ENCODE results near the gene MAP1LC3B.

DNA sequence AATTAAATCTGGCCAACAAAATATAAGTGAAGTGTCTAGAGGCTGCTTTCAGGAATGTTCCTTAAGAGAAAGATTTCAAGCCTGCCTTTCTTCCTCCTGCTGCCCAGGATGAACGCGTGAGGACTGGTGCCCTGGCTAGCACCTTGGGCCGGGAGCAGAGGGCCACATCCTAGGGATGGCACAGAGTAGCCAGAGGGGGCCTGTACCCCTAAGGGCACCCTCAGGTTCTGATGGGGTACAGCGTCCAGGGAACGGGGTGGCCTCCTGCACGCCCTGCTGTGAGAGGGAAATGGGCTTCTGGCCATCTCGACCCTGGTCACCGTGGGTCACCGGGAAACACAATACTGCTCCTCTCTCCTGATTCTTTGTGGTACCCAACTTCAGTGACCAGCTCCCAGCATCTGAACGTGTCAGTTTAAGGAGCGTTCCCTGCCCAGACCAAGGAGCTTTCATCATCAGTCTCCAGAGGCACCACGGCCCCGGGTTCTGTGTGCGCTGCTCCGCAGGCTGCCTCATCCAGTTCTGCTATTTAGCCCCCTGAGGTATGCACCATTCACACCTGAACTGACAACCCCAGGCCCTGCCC is 40.3 kb downstream of the MAP1LC3B start:
- TF ChIP-seq, protein P1, sequence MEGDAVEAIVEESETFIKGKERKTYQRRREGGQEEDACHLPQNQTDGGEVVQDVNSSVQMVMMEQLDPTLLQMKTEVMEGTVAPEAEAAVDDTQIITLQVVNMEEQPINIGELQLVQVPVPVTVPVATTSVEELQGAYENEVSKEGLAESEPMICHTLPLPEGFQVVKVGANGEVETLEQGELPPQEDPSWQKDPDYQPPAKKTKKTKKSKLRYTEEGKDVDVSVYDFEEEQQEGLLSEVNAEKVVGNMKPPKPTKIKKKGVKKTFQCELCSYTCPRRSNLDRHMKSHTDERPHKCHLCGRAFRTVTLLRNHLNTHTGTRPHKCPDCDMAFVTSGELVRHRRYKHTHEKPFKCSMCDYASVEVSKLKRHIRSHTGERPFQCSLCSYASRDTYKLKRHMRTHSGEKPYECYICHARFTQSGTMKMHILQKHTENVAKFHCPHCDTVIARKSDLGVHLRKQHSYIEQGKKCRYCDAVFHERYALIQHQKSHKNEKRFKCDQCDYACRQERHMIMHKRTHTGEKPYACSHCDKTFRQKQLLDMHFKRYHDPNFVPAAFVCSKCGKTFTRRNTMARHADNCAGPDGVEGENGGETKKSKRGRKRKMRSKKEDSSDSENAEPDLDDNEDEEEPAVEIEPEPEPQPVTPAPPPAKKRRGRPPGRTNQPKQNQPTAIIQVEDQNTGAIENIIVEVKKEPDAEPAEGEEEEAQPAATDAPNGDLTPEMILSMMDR (IDR thresholded peaks at IDR 0.05; ENCODE audit: insufficient read depth, low read length), result no peak
- no peak for TF ChIP-seq GABPA (IDR thresholded peaks at IDR 0.05; ENCODE audit: low read depth)

Measured in HL-60 (cell line).